Mucosa of gallbladder (tissue), 1 donor: Measurements from ENCODE around the gene NPTXR. TPM values are rescaled to one million over a fixed set of nuclear protein-coding genes. Genes with fewer than 3 reads are reported as not detected.
"Not testable (repeated sequence)": the region's sequence is repeated elsewhere in the genome, so short reads cannot be mapped to it uniquely, and the experiment has no call there.

Experiments
- DNase-seq: peaks from one replicate; pipeline ENCODE4 v3.0.0-alpha.2; 2020; ENCODE audit warnings: low spot score
- total RNA-seq: library from RNA; stranded (reverse); gene quantifications from one replicate; pipeline ENCODE4 v1.2.1, GENCODE V29; 2021
- donor health status: DM: no; HTN: no; CAD: no.

NPTXR gene
- total RNA-seq, 1 donor from 2014 or later = 15.0 TPM

- peak; percentile 77 for DNase-seq
Measured at GRCh38 chr22:38868886-38869381, 25.1 kb upstream of the NPTXR start.

GRCh38 chr22:38868286-38868721 is 24.5 kb upstream of the NPTXR start:
- no peak for DNase-seq

GRCh38 chr22:38867471-38868285 is 23.9 kb upstream of the NPTXR start:
- DNase-seq = no peak

GRCh38 chr22:38867124-38867455 is 23.3 kb upstream of the NPTXR start:
- DNase-seq = no peak

- DNase-seq = no peak
Measured at GRCh38 chr22:38866399-38867123, 22.7 kb upstream of the NPTXR start.

GRCh38 chr22:38866024-38866398 is 22.2 kb upstream of the NPTXR start:
- DNase-seq = no peak

- DNase-seq = no peak
Measured at GRCh38 chr22:38865201-38866023, 21.6 kb upstream of the NPTXR start.

GRCh38 chr22:38864361-38865191 is 20.7 kb upstream of the NPTXR start:
- no peak for DNase-seq

GRCh38 chr22:38863531-38864131 is 19.8 kb upstream of the NPTXR start:
- no peak for DNase-seq

- DNase-seq = no peak
Measured at GRCh38 chr22:38862375-38863329, 18.8 kb upstream of the NPTXR start.

- DNase-seq = no peak
Measured at GRCh38 chr22:38861927-38862326, 18.1 kb upstream of the NPTXR start.

- DNase-seq = no peak
Measured at GRCh38 chr22:38861170-38861876, 17.5 kb upstream of the NPTXR start.

- DNase-seq = no peak
Measured at GRCh38 chr22:38860283-38861169, 16.7 kb upstream of the NPTXR start.

- DNase-seq = no peak
Measured at GRCh38 chr22:38859581-38860282, 15.9 kb upstream of the NPTXR start.

GRCh38 chr22:38858492-38858891 is 14.7 kb upstream of the NPTXR start:
- DNase-seq = no peak

GRCh38 chr22:38854476-38854875 is 10.6 kb upstream of the NPTXR start:
- not testable (repeated sequence) for DNase-seq

GRCh38 chr22:38853883-38854282 is 10.1 kb upstream of the NPTXR start:
- DNase-seq = not testable (repeated sequence)
